Hippocampal formation (tissue), 2 donors: ENCODE measurements around the gene TENM4.
"Not testable (repeated sequence)": the region's sequence is repeated elsewhere in the genome, so short reads cannot be mapped to it uniquely, and the experiment has no call there.

Experiments
- DNase-seq, 2 donors: peaks; one replicate each; lab custom pipeline; 2025; lab: John Stamatoyannopoulos, UW

Gene TENM4

DNA sequence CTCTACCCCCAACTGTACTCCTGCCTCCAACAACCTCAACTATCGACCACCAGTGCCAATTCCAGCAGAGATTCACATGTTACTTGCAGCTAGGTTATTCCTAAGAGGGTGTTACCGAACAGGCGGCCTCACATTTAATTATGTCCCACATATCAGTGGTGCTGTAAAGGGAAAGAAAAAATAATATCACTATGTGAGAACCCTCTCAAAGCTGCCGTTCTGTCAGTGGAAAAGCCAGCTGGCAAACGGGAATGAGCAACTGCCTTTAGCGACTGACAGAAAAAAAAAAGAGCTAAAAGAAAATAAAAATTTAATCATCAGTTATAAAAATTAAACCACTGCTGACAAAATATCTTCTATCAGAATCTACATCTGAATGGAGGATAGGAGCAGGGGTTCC lies 595.3 kb downstream of the TENM4 start:
- no peak for DNase-seq

DNA sequence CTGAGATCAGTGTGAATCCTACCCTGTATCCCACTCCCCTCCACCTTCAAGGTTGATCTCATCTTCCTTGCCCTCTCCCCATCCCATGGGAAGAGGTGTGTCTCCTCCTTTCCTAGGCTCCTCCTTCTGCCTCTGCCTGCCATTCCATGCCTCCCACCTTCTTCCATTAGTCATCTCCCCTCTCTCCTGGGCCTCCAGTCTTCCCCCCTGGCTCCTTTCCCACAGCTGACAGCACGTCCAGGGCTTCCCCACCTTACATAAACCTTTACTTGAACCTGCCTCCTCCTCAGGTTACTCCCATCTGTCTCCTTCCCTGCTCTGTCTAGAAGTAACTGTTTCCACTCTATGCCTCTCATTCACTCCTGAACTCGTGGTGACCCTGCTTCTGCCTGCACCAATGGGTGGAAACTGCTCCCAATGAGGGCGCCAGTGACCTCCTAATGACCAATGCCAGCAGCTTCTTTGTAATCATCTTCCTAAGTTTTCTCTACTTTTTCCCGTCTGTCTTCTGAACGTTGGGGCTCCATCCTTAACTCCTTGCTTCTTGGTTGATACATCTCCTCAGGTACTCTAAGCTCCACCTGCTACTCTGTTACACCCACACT lies 599.3 kb downstream of the TENM4 start:
- DNase-seq, result no peak

DNA sequence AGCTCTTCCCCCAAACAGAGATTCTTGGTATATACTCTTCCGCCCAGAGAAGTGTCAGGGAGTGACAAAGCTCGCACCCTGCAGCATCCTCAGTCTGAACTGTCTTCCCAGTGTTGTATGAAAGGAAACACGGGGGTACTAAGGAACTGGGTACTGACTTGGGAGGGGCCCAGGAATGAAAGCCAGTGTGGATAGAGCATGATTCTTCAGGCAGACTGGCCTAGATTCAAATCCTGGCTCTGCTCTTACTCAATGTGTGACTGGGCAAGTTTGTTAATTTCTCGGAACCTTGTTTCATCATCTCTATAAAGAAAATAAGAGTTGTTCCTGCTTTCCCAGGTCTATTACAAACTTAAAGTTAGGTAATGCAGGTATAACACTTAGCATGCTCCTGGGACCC lies 600.2 kb downstream of the TENM4 start:
- DNase-seq, result no peak

DNA sequence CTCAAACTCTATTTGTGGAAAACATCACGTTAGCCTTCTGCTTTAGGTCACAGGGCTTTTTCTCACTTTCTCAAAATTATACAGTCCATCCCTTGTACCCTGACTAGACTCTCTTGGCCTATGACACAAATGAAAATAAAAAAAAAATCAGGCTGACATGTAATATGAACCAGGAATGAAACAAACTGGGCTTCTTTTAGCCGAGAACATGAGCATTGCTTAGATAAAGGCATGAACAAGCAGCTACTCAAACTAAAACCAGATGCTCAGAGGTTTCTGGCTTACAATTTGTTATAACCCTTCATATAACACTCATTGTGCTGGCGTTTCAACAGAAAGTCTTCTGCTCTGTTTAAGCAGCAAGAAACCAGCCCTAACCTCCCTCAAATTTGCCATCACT lies 600.6 kb downstream of the TENM4 start:
- no peak for DNase-seq

DNA sequence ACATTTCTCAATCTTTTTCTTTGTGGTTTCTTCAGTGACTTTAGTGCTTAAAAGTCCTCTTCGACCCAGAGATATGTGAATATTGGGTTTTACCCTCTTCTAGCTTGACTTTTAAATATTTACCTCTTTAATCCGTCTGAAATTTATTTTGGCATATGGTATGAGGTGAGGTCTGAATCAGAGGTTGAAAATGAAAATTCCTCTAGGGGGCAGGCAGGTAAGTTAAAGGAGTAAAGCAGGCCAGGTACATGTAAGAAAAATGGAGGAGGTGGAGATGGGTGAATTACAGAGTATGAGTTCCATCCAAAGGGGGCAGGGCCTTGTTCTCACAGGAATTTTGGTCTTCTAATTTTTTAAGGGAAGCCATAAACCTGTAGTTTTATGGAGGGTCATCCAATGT lies 602.4 kb downstream of the TENM4 start:
- no peak for DNase-seq

DNA sequence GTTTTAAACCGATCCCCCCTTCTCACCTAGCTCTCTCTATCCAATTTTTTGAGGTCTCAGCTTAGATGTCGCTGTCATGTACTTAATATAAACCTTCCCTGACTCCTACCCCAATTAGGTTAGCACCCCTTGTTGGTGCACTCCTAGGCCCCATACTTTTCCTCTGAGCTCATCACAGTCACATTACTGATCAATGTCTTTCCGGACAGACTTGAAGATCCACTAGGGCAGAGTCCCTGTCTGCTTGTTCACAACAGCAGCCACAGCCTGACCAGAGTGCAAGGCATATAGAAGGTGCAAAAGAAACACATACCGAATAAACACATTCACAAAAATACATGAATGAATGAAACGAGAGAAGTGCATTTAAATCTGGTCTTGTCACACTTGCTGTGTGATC lies 605.2 kb downstream of the TENM4 start:
- DNase-seq, result no peak

DNA sequence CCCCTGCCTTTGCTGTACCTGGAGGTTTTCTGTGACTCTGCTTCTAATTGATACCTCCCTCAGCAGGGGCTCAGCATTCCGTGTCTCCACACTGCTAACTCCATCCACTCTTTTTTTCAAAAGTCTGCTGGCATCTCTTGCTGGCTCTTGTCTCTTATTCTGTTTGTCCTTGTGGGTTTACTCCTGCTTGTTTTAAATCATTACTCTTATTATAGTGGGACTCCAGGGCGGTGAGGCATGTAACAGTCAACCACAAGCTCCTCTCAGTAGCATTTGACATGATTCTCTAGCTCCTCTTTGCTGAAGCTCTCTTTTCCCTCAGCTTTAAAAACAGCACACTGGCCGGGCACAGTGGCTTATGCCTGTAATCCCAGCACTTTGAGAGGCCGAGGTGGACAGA lies 605.9 kb downstream of the TENM4 start:
- DNase-seq, result no peak

DNA sequence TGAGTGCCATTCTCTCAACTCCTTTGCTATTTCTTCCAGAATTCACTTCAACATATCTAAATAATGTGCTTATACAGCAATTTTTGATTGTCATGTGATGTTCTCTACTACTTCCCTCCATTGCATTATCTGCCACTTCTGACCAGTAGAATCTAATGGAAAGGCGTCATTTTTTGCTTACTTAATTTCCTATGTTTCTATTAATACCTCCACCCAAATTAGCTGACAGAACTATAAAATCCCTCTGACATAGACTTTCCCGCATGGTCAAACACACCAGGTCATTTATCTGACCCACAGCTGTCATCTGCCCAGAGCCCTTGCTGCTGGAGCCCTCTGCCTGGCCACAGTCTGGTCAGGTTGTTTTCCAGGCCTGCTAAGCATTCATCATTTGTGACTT lies 607.6 kb downstream of the TENM4 start:
- DNase-seq, result no peak

DNA sequence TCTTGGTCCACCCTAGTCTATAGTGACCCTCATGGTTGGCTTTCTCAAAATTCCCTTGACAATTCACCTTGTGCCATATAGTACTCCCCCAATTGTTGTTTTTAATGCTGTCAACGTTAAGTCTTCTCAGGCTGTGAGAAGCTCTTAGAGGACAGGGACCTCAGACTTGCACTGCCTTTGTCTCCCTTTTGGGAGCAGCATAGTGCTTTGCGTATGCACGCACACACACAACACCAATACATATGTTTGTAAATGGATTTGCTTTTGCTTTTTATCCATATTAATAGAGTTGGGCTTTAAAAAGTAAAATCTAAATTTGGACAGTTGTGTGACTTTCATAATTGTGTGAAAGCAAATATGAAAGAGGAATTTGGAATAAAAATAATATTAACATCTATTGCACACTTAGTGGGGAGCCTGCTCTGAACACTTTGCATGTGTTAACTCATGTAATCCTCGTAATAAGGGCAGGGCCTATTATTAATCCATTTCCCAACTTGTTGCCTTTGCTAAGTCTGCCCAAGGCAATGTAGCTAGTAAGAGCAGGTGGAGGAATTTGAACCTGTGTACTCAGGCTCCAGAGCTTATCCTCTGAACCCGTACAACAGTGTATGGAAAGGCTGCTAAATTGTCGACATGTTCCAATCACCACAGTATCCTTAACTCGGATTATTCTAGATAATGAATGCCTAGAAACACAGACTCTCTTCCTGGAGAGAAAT lies 608.4 kb downstream of the TENM4 start:
- DNase-seq, result no peak

DNA sequence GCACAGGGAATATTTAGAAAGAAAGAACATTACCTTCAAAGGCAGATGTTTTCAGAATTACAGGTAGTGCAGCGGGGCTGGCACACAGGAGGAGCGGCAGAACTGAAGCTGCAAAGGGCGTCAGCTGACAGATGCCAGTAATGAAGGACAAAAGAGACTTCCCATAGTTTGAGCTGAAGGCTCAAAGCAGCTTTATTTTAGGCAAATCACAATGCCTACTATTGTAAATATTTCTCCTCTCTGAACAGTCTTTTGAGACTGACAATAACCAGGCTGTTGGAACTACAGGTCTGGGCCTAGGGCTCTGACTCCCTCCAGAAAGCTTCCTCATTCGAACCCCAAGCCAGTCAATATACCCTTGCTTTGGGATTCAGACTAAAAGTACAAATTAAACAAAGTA lies 609.3 kb downstream of the TENM4 start:
- DNase-seq, result no peak

DNA sequence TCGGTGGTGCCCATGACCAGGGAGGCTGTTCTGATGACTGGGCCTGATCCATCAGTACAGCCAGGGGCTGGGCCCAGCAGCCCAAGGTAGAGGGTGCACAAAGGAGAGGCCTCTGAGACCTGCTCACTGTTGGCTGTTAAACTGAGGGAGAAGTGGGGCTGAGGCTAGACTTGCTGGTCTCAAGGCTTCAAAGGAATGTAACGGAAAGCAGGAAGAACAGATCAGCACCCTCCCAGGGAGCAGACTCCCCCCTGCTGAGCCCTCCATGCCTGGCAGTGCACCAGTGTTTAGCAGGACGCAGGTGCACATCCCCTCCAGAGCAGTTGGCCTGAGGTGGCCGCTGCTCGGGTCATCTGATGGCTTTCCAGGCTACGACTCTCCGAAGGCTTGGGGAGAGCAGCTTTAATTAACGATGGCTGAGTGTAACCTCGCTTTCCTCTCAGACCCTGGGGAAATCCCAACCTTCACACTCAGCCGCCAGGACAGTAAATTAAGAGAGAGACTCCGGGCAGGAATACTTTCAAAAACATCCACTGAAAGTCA lies 610.5 kb downstream of the TENM4 start:
- DNase-seq, result no peak

DNA sequence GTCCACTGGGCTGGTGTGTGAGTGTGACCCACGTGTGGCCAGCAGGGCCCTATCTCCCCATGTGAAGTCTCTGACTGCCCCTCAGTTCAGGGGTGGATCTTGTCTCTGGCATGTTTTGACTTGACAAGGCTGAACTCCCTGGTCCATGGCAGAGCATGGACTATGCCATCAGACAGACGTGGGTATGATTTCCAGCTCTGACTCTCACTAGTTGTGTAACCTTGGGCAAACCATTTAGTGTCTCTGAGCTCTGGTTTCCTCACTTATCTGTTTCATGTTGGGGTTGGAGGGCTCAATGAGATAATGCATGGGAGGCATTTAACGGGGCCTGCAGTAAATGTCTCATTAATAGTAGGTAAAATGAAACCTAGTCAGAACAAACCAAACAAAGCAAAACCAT lies 611.7 kb downstream of the TENM4 start:
- DNase-seq, result no peak

DNA sequence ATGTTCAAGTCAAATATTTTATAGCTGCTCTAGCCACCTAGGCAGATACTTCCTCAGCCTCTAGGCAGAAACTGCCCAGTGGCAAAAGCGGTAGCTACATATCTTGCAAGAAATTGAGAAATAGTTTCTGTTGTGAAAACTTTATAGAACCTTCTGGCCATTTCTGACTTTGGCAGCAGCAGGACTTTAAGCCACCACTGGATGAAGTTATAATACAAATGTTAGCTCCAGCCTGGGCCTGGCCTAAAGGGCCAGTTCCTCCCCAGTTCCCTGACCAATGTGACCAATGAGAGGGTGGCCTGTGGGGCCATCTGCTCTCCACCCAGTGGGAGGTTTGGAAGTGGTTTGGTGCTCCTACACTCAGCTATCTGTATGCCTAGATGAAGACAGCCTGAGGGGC lies 612.2 kb downstream of the TENM4 start:
- no peak for DNase-seq

DNA sequence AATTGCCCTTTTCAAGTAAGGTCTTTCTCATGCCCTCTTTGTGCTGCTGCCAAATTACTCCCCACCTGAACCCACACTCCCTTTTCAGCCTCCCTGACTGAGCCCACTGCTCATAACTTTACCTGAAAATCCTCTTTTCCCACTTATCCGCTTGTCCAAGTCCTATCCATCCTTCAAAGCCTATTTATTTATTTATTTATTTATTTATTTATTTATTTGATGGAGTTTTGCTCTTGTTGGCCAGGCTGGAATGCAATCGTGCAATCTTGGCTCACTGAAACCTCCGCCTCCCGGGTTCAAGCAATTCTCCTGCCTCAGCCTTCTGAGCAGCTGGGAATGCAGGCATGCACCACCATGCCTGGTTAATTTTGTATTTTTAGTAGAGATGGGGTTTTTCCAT lies 613.5 kb downstream of the TENM4 start:
- DNase-seq, result not testable (repeated sequence)

DNA sequence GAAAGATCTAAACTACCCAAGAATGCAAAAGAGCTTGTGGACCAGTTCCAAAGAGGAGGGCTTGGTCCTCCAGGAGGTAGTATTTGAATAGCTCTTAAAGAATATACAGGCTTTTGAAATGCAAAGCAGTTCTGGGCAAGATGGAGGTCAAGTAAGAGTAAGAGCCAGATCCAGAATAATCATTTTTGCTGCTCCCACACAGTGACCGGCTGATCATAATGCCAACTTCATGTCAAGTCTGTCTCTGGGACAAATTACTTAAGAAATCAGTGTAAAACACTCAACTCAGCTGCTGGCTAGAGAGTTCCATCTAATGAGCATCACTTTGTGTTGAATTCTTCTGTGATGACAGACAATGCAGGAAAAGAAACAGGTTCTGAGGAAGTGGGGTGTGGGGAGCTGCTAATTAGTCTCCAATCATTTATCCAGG lies 615.2 kb downstream of the TENM4 start:
- no peak for DNase-seq

DNA sequence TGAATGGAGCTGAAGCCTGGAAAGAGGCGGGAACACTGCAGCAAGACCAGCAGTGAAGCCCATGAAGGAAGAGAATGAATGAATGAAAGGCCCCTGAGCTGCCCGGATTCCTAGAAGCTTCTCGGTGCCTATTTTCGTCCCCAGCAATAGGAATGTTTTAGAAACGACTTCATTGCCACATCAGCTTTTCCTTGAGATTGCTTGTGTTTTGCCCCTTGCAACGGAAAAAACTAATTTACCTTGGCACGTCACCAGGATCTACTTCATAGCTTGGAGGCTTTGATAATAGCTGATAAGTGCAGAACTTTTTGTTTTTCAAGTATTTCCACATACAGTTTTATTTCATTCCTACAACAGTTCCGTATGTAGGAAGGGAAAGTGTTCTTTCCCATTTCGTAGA lies 617.2 kb downstream of the TENM4 start:
- DNase-seq, result no peak

DNA sequence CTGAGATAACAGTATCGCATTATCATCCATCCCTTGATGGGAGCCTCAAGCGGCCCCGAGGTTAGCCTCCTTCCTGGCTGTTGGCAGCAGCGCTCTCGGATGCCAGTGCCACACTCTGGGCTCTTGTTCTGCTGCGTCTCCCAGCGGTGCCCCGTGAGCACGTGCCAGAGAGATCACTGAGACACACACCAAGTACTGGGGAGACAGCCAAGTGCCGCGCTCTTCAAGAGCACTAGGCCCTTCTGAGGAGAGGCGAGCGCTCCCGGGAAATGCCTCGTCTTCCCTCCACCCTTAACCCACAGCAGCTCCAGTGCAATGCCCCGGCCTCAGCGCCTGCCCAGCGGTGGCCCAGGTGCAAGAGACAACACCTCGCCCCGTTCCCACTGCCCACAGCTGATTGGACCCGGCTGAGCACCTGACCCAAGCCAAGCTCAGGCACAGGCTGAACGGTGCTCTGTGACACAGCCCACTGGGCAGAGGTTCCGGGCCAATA lies 617.9 kb downstream of the TENM4 start:
- no peak for DNase-seq

DNA sequence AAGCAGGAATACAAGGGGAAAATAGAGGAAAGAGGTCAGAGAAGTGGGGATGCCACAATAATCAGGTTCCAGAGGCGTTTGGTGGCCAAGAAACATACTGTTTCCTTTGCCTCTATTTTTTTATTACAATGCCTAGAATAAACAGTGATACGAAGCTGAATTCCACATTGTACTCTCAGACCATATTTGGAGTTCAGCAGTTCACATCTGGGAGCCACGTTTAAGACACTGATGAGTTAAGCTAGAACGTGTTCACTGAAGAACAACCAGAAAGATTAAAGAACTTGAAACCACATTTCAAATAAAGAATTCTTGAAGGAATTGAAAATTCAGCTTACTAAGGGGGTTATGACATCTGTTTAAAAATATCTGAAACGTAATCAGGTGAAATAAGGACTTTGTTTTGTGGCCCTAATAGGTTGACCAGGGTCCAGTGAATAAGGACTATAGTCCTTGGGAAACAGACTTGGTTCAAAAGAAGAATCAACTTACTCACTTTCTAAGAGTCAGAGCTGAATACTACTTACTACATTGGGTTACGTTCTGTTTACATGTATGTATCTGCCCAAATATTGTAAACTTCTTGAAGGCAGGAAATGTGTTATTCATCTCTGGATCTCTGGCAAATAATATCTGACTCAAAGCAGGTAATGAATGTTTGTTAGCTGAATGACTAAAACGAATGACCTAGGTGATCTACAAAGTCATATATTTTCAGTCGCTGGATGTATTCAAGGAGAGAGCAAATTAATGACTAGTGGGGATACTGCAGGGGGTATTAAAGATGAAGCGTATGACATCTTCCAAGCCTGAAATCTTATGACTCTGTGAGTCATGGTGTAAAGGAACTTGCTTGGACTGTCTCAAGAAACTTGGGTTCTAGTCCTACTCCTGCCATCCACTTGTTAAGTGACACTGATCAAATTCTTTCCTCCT lies 619.2 kb downstream of the TENM4 start:
- DNase-seq, result no peak

DNA sequence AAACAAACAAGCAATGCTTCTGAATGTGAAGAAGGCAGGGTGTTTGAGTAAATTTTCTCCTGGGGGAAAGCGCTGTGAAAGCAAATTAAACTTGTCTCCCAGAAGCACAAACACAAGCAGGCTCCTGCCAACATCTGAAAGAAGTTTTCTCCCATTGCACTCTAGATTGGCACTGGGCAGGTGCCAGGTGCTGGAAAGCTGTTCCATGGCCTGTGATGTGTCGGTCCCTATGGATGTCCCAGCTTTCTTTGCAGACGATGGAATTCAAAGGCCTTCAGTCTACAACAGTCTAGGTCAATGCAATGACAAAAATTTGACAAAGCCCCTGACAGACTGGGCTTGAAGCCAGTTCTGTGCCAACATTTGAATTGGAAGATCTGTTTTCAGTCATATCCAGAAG lies 620.1 kb downstream of the TENM4 start:
- no peak for DNase-seq

DNA sequence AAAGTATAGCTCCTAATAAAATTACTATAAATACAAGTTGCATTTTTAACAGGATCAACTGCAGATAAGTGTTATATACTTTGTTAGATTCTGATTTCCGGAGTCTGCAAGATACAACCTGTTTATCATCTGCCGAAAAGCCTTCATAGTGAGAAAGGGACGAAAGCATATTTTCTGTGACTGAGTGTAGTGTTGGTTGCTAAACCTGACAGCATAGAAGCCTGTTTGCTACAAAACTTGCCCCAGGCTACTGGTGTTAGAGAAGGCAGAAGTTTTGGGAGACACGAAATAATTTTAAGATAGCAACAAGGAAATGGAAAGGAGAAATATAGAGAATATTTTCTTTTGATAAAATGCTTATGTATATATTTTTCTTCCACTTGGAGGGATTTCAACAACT lies 622.6 kb downstream of the TENM4 start:
- DNase-seq, result no peak

DNA sequence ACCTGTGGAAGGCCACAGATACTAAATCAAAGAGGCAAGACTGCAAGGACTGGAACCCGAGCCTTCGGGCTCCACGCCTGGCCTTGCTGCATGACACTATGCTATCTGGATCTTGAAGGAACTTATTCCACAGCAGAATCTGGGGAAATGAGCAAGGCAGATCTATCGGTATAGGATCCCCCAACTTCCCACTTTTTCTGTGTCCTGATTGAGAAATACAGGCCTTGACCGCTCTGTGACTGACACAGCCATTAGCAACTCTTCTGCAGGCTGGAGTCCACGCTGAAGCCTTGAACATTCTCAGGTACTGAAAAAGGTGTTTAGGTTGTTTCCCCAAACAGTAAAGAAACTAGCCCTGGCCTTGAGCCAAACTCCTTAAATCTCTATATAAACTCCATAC lies 625.0 kb downstream of the TENM4 start:
- no peak for DNase-seq

DNA sequence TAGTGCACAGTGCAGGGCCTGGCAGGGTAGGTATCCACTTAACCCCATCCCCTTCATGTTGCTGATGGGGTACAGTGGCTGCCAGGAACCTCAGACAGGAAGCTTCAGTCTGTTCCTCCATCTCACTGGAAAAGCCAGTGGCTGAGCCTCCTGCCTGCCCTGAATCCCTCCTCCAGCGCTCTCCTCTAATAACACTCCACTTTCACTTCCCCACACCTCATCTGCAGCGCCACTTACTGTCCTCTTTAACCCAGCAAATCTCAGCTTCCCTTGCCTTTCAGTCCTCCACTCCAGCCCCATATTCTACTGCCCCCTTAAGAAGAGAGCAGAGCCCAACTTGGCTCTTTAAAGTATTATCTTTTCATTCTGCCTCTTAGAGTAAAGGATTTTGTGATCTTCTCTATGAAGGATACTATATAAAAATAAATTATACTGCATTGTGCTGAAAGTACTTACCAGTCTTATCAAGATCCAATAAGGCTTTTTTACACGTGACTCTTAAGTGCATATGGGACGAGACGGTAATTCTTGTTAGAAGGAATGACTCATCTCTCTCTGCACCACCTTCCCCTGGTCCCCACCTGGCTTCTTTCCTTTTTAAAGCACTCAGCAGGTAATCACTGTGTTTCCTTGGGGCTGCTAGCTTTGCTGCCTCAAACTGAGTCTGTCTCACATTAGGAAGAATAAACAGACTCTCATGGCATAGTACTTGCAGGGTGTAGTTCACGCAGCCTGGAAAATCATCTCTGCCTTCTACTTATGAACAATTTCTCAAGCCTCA lies 628.1 kb downstream of the TENM4 start:
- no peak for DNase-seq
